D341Med (cell line): ENCODE results near the gene ELAVL4.

Source experiments
- DNase-seq: peaks from one replicate; pipeline ENCODE4 v3.0.0; 2012; ENCODE audit warnings: low spot score

The ELAVL4 gene

DNA sequence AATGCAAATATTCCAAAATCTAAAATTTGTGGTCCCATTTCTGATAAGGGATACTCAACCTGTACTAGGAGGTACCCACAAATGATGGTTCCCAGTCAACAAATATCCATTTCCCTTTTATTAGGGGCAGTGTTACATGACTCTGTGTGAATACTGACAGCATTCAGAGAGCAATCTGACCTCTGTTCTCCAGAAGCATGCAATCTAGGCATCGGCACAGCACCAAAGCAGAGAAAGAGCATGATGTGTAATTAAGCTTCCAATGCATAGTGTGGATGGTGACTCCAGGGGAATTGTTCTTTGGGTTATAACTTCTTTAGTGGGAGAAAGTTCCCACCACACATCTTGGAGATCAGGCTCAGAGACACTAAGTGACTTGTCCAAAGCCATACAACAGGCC is 71.6 kb downstream of the ELAVL4 start:
- no peak for DNase-seq

DNA sequence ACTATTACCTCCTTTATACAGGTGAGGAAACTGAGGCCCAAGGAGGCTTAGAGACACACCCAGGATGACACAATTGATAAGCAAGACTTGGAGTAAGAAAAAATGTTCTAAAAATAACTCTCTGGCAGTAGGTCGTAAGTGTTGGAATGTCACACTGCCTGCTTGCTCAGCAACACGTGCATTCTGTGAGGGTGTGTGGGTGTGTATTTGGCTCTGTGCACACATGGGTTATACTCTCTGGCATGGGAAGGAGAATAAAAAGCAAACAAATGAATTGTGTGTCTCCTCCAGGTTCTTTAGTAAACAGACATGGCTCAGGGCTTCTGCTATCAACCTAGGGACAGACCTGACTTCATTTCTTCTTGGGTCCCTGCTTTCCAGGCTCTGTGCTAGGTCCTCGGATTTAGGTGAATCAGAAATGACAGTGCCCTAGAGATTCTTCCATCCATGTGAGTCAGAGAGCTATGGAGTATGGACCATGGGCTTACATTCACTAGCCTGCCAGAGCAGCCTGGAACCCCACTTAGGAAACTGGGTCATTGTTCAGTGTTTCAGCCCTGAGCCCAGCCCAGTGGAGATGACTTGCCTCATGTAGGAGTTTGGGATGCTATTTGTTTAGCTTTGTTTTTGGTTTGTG is 72.4 kb downstream of the ELAVL4 start:
- no peak for DNase-seq

GRCh38 chr1:50183378-50184133 is 74.8 kb downstream of the ELAVL4 start:
- DNase-seq: no peak

DNA sequence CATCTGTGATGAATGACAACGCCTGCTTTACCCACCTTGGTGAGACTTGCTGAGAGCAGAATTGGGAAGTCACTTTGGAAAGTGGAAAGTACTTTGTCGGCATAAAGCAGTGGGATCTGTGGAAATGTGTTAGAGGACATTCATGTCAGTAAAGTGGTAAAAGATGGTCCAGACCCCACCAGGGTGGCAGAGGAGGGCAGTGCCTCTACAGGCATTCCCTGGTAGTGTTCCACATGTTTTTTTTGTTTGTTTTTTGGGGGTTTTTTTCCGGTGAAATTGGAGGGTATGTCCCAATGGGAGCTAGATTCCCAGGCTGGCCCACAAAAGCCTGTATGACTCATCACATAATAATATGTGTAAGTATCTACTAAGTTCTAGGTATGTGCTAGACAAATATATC is 80.6 kb downstream of the ELAVL4 start:
- DNase-seq: no peak

- no peak for DNase-seq
Measured at GRCh38 chr1:50193002-50193401, 84.3 kb downstream of the ELAVL4 start.

DNA sequence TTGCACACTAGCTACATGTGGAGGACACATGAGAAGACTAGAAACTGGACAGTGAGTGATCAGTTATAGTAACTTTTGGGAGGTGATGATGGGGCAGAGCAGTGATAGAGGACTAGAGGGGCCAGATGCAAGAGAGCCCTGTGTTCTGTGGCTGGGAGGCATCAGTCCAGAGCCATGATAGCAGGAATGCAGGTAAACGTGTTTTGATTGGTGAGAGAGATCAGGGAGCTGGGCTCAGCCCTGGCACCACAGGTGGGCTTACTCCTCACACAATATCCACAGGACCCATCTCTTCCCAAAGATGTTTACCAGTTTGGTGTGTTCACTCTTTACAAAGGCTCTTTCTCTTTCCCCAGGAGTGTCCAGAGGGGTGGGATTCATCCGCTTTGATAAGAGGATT is 86.5 kb downstream of the ELAVL4 start:
- no peak for DNase-seq

DNA sequence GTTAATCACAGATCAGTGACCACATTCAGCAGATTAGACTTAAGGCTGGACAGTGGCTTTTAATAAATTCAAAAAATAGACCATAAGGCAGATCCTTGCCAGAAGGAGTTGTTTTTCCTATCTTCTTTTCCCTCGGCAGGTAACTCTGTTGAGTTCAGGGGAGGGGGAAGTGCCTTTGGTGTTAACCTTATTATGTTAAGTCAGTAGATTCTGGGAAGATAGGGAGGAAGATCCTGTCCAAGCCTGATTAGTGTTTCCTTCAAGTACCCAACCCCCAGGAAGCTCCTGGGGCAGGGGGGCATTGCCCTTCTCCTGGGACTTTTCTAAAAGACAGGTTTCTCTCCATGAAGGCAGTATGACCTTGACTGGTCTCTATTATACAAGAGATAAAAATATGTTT is 87.4 kb downstream of the ELAVL4 start:
- DNase-seq: no peak

GRCh38 chr1:50197216-50197615 is 88.5 kb downstream of the ELAVL4 start:
- no peak for DNase-seq

DNA sequence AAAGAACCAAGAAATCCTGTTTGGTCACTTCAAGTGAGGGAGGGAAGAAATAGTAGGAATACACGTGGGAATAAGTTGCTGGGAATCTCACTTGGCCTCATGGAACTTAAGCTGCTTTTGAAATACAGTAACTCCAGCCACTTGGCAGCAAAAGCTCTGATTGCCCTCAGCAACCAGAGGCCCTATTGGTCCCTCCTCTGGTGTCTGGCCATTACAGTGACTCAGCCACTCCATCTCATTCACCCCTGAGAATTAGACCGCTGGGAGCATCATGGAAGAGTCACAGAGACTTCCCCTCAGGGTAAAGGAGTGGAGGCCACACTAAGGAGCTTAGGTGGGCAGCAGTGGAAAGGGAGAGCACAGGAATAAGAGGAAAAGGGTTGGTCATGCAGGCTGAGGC is 99.6 kb downstream of the ELAVL4 start:
- no peak for DNase-seq

- no peak for DNase-seq
Measured at GRCh38 chr1:50208756-50209155, 100.0 kb downstream of the ELAVL4 start.

GRCh38 chr1:50209749-50210148 is 101.0 kb downstream of the ELAVL4 start:
- no peak for DNase-seq

DNA sequence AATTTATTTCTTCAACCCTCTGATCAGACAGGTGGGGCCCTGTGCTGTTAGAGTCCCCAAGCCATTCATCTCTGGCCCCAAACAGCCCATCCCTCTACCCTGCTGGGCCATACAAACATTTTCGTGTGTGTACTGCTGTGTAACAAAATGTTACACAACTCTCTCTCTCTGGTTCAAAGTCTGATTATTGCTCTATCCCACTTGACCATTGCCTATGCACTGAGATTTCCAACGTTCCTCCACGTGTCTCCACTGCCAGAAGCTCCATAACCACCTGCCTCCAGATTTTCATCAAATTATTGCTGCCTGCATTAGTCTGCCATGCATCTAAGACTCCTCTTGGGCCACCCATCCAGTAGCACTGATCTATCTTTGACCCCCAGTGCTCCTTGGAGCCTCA is 104.8 kb downstream of the ELAVL4 start:
- no peak for DNase-seq

- peak; percentile 41 for DNase-seq
Measured at GRCh38 chr1:50214717-50215116, 106.0 kb downstream of the ELAVL4 start.

DNA sequence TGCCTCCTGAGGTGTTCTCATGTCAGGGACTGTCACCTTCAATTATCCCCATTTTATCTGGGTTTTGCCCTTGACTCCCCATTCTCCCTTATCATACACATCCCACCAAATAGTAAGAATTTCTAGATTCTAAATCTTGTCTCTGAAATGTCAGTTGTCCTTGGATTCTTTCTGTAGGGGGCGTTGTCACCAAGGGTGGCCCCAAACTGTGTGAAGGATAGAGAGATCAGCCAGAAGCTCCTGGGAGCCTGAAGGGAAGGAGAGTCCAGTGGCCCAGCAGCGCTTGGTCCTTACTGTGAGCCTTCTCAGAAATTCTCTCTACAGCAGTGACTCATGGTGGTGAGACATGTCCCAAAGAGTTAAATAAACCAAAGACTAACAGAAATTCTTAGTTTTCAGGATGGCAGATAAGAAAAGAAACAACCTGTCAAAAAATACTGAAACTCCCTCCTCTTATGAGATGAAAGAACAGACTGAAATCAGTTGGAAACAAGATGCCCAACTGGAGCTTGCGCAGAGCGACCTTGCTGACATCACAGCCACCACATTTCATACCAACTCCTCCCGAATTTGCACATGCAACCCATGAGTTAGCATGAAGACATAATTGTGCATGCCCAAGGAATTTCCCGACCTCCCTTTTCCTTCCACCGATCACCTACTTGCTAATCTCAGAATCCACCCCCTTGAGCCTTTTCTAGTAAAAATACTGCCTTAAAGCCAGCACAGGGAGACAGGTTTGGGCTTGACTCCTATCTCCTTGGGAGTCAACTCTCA is 109.8 kb downstream of the ELAVL4 start:
- no peak for DNase-seq

DNA sequence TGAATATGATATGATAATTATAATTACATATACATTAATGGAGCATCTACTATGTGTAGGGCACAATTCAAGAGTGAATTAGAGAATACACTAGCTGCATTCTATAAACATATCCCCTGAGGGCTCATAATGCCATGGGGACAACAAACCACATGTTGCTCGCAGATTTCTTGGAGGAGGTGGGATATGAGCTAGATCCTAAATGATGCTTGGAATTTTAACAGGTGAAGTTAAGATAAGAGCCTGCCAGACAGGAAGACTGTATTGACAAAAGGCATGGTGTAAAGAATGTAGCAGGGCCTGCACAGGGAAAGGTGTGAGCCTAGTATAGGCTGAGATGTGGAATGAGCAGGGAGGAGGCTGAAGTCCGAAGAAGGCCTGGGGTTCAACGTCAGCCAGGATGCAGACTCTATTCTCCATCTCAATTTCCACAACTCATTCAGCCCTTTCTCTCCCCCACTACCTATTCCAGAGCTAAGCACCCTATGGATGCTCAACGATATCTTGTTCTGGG is 120.2 kb downstream of the ELAVL4 start:
- DNase-seq: no peak

GRCh38 chr1:50231209-50231608 is 122.5 kb downstream of the ELAVL4 start:
- no peak for DNase-seq

GRCh38 chr1:50232336-50232735 is 123.6 kb downstream of the ELAVL4 start:
- no peak for DNase-seq

GRCh38 chr1:50236656-50237055 is 127.9 kb downstream of the ELAVL4 start:
- no peak for DNase-seq

- no peak for DNase-seq
Measured at GRCh38 chr1:50237056-50237455, 128.3 kb downstream of the ELAVL4 start.

GRCh38 chr1:50243939-50244338 is 135.2 kb downstream of the ELAVL4 start:
- DNase-seq: no peak

DNA sequence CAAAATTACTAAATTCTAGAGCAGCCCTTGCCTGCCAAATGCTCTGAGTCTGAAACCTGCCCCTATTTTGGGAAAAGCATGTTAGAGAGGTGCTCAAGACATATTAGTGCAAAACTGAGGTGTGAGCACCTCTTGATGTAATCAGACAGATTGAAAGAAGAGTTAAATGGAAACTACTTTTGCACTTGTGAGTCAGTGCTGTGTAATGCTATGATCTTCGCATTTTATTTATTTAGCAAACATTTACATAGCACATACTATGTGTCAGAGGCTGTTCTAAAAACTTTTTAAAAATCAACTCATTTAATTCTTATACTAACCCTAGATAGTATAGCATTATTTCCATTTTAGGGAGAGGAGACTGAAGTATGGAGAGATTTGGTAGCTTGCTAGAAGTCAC is 138.1 kb downstream of the ELAVL4 start:
- DNase-seq: no peak

- no peak for DNase-seq
Measured at GRCh38 chr1:50251702-50252101, 143.0 kb downstream of the ELAVL4 start.

- DNase-seq: no peak
Measured at GRCh38 chr1:50252196-50252595, 143.5 kb downstream of the ELAVL4 start.
